Measurements from ENCODE around the gene S100A4.
"Not testable (repeated sequence)": the region's sequence is repeated elsewhere in the genome, so short reads cannot be mapped to it uniquely, and the experiment has no call there.

S100A4 gene

GRCh38 chr1:153585006-153585405 lies 39.4 kb upstream of the S100A4 start:
- POLR2A ChIA-PET: interaction anchor here (1.2 kb wide), 1 partner anchor 14 kb away, joined by 3 read pairs; no protein-coding TSS in a partner anchor
- CTCF ChIA-PET: interaction anchor here (1.1 to 1.7 kb wide), 2 partner anchors 13 to 33 kb away, joined by 3 to 10 read pairs; no protein-coding TSS in a partner anchor
- DNase-seq (ENCODE audit: extremely low spot score): no peak
- no peak for TF ChIP-seq CTCF (IDR thresholded peaks at IDR 0.05; ENCODE audit: control extremely low read depth, extremely low read depth, low read depth, missing control alignments)

GRCh38 chr1:153583976-153584375 lies 38.4 kb upstream of the S100A4 start:
- ChIA-PET CTCF (interaction anchor here (1.2 to 1.7 kb wide), 2 partner anchors 12 to 73 kb away, joined by 4 to 10 read pairs; no protein-coding TSS in a partner anchor), POLR2A (interaction anchor here (1.2 kb wide), 1 partner anchor 15 kb away, joined by 3 read pairs; no protein-coding TSS in a partner anchor)
- TF ChIP-seq CTCF (IDR thresholded peaks at IDR 0.05; ENCODE audit: control extremely low read depth, extremely low read depth, low read depth, missing control alignments): no peak
- no peak for DNase-seq (ENCODE audit: extremely low spot score)

GRCh38 chr1:153583514-153583913 lies 37.9 kb upstream of the S100A4 start:
- DNase-seq (ENCODE audit: extremely low spot score); POLR2A ChIA-PET: not testable (repeated sequence)
- CTCF ChIA-PET: interaction anchor here (1.2 kb wide), 1 partner anchor 73 kb away, joined by 4 read pairs; no protein-coding TSS in a partner anchor

GRCh38 chr1:153582836-153583235 lies 37.2 kb upstream of the S100A4 start:
- POLR2A ChIA-PET; DNase-seq (ENCODE audit: extremely low spot score): not testable (repeated sequence)
- CTCF ChIA-PET: interaction anchor here (1.6 kb wide), 1 partner anchor 9 kb away, joined by 4 read pairs; no protein-coding TSS in a partner anchor

GRCh38 chr1:153578936-153579335 lies 33.3 kb upstream of the S100A4 start:
- POLR2A ChIA-PET: no interaction called here
- DNase-seq (ENCODE audit: extremely low spot score): no peak
- TF ChIP-seq CTCF (IDR thresholded peaks at IDR 0.05; ENCODE audit: control extremely low read depth, extremely low read depth, low read depth, missing control alignments): no peak
- CTCF ChIA-PET: interaction anchor here (1.4 to 3.9 kb wide), 4 partner anchors 10 to 49 kb away, joined by 8 to 22 read pairs (median 12); partner anchors contain the start of genes S100A1 and S100A13

GRCh38 chr1:153578490-153578889 lies 32.9 kb upstream of the S100A4 start:
- no peak for TF ChIP-seq CTCF (IDR thresholded peaks at IDR 0.05; ENCODE audit: control extremely low read depth, extremely low read depth, low read depth, missing control alignments)
- no peak for DNase-seq (ENCODE audit: extremely low spot score)
- ChIA-PET POLR2A (no interaction called here), CTCF (interaction anchor here (1.4 to 3.9 kb wide), 5 partner anchors 10 to 68 kb away, joined by 8 to 22 read pairs (median 9); partner anchors contain the start of genes S100A1 and S100A13)

GRCh38 chr1:153577624-153578051 lies 32.0 kb upstream of the S100A4 start:
- DNase-seq (ENCODE audit: extremely low spot score): no peak
- POLR2A ChIA-PET: no interaction called here
- TF ChIP-seq CTCF (IDR thresholded peaks at IDR 0.05; ENCODE audit: control extremely low read depth, extremely low read depth, low read depth, missing control alignments): no peak
- CTCF ChIA-PET: interaction anchor here (1.1 to 3.9 kb wide), 12 partner anchors 9 to 83 kb away, joined by 3 to 22 read pairs (median 6); partner anchors contain the start of genes S100A1, S100A13 and S100A14
